GM18951 (cell line): ENCODE measurements around the gene ZNHIT3.
A peak's percentile ranks its signal among the peaks of the same experiment; 100 is the strongest.
"Not testable (repeated sequence)": the region's sequence is repeated elsewhere in the genome, so short reads cannot be mapped to it uniquely, and the experiment has no call there.

ENCODE experiments used
- POLR2A ChIP-seq: IDR thresholded peaks from 4 replicates; pipeline ENCODE4 v1.6.1; 2011; ENCODE audit warnings: mild to moderate bottlenecking; ENCODE audit not compliant: insufficient read length, insufficient read depth; ENCODE audit errors: extremely low read depth
- in situ Hi-C: fragments of 300-500 bp; cut with MboI; formaldehyde crosslinking; loops from one replicate; pipeline ENCODE4 v1.12.0; 2022; ENCODE audit warnings: low sequenced_read_pairs, mixed read lengths, inconsistent platforms; ENCODE audit not compliant: unreplicated experiment

Gene ZNHIT3

DNA sequence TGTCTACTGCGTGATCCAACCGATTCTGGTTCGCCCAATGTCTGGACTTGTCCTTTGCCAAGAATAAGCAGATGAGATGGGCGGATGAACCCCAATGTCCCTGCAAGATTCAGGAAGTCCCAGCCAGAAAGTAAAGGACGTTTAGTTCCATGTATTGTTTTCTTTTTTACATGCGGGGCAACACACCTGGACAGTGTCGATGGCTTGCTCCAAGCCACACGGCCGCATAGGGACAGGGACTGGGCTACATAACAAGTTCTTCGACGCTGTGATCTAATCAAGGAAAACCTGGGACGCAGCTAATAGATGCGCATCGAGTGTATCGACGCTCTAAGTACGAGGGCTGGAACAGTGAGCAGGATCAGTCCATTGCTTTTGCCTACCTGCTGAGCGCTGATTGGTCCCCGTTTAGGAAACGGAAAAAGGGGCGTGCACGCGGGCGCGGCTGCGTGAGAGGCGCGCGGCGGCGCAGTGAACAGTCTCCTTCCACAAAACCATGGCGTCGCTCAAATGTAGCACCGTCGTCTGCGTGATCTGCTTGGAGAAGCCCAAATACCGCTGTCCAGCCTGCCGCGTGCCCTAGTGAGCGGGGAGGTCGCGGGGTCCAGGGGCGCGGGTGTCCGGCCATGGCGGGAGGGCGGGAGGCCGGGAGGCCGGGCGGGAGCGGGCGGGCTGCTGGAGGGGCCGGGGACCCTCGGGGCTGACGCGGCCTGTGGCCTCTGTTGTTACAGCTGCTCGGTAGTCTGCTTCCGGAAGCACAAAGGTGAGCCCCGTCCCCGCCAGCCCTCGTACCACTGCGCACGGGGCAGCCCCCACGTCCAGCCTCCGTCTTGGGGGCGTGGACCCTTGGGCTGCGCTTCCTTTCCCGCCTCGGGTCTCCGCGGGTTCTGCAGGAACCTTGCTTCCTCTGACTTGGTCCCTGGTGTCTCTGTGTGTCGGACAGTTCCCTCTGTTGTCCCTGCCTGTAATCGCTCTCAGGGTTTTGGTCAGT, at the start of gene ZNHIT3:
ZNHIT3 (plus strand) TSS at position 478 of the 991 bp plus-strand sequence; CDS start at position 497, 19 bp downstream.
- TF ChIP-seq POLR2A: peak; percentile 86
- in situ Hi-C loops: loop anchor here (25.0 kb wide), 2 partner anchors 274 to 524 kb away; partner anchors contain the start of gene CCL4L2

DNA sequence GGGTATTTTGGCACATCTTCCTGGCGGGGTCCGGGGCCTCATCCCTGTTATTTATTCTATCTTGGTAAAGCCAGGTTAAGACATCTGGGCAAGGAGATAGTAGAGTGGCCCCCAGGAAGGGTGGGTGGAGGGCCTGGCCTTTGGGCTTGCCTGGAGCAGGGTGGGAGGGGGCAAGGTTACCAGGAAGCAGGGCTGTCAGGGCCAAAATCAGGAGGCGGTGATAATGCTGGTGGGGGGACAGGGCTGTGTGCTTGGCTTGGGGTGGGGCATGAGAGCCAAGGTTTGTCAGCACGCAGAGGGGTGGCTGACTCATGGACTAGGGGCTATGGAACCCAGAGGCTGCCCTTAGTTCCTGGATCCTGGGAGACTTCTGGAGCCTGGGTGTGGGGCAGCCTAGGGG, 44.7 kb upstream of the ZNHIT3 start:
- in situ Hi-C loops: not testable (repeated sequence)

DNA sequence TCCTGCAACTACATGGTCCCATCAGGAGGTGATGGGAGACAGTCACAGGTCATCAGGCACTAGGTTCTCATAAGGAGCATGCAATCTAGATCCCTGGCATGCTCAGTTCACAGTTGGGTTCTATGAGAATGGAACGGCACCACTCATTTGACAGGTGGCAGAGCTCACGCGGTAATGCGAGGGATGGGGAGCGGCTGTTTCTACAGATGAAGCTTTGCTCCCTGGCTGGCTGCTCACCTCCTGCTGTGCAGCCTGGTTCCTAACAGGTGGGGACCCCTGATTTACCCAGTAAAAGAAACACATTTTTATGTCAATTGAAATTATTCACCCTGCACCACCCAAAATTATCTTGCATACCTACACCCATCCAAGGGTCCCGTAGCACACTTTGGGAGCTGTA, 42.7 kb upstream of the ZNHIT3 start:
- no peak for TF ChIP-seq POLR2A
- in situ Hi-C loops: no loop called here

DNA sequence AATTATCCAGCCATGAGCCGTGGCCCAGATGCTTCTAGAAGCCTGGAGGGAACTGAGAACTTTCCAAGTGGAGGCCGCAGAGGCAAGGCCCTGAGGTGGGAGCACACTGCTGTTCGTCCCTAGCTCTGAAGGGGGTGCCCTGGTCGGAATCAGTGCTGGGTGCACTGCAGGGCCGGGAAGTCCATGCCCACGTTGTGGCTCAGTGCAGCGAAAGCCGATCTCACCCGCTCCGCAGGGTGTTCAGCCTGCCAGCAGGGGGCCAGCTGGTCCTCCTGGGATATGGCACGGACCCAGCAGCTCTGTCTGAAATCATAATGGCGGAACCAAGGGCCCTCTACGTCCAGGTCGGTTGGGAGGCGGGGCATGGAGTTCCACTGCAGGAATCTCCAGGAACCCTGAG, 36.5 kb upstream of the ZNHIT3 start:
- in situ Hi-C loops: loop anchor here (25.0 kb wide), 1 partner anchor 1737 kb away; the partner anchor contains the start of gene TBC1D3

DNA sequence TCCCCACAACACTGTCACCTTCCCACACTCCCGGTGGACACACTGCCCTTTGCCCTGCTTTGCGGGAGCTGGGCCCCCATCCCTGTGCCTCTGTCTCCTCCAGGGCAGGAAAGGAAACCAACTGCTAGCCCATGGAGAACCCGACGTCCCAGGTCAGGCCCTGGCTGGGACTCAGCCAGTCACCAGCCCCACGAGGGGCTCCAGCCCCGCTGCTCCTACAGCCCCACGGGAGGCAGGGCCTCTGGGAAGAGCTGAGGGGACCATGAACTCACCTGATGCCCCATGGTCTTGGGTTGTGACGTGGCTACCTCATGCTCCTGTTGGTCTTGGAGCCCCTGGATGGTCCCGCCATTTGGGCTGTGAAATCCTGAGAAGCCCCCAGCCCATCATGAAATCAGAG, 33.6 kb upstream of the ZNHIT3 start:
- in situ Hi-C loops: loop anchor here (25.0 kb wide), 1 partner anchor 1734 kb away; the partner anchor contains the start of gene TBC1D3

DNA sequence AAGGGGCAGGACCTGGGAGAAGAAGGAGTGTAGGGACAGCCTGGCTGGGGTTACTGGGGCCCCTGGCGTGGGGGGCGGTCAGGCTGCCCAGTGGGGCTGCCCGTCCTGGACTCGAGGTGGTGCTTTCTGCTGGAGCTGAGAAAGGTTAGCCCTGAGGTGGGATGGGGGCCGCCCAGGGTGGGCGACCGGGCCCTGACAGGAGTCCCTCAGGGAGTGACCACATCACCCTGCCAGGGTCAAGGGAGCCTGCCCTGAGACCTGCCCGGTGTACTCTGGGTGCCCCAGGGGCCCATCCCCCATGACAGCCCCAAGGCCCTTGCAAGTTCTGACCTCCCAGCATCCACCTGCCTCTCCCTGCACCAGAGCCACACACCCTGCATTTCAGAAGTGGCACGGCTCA, 28.8 kb upstream of the ZNHIT3 start:
- in situ Hi-C loops: loop anchor here (25.0 kb wide), 1 partner anchor 1730 kb away; the partner anchor contains the start of gene TBC1D3

DNA sequence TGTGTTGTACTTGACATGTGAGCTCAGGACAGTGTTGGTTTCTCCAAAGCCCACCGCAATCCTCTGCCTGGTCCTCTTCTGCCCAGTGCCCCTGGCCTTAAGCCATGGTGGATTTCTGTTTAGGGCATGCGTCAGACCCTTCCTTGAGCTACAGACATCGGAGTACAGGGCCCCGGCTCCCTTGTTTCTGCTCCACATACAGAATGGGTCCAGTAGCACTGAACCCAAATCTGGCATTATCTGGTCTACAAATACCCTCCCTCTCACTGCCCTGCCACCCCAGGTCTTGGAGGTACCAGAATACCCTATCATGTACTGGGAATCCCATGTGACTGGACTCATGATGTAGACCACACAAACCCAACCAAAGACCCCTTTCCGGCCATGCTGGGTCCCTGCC, 27.4 kb upstream of the ZNHIT3 start:
- in situ Hi-C loops: loop anchor here (25.0 kb wide), 1 partner anchor 1728 kb away; the partner anchor contains the start of gene TBC1D3
- TF ChIP-seq POLR2A: no peak

DNA sequence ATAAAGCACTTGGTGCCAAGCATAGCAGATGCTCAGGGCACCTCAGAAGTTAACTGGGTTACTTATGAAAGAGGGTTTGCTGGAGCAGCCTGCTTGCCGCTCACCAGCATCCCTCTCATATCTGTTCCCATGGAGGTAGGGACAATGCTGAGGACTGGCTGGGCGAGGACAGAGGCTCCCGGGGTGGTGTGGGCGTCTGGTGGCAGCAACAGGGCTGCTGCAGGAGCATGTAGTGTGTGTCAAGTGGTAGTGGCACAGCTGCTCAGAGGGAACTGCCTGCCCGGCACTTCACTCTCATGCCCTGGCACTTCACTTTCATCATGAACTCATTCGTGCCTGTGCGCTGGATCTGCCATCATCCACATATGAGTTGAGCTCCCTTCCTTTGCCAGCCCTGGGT, 26.9 kb upstream of the ZNHIT3 start:
- in situ Hi-C loops: loop anchor here (25.0 kb wide), 1 partner anchor 1728 kb away; the partner anchor contains the start of gene TBC1D3
- TF ChIP-seq POLR2A: no peak

DNA sequence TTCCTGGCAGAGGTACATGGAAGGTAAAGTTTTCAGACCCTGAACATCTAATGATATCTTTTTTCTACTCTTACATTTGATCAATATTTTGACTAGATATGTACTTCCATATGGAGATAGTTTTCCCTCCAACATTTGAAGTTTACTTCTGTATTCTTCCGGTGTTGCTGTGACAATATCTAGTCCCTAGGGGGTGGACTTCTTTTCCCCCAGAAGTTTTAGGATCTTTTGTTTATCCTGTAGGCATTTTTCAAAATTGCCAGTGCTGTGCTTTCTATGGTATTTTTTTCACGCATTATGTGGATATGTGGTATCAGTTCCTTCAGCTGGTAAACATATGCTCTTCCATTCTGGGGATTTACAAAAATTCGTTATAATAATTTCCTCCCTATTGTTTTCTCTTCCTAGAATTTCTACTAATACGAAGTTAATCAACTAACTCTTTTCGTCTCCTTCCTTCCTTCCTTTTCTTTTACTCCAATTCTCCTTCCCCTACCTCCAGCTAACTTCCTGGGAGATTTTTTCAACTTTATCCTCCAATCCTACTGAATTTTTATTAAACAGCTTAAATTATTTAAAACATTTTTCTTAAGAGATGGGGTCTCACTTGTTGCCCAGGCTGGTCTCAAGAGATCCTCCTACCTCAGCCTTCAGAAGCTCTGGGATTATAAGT, 26.1 kb upstream of the ZNHIT3 start:
- no peak for TF ChIP-seq POLR2A
- in situ Hi-C loops: loop anchor here (25.0 kb wide), 1 partner anchor 1727 kb away; the partner anchor contains the start of gene TBC1D3

DNA sequence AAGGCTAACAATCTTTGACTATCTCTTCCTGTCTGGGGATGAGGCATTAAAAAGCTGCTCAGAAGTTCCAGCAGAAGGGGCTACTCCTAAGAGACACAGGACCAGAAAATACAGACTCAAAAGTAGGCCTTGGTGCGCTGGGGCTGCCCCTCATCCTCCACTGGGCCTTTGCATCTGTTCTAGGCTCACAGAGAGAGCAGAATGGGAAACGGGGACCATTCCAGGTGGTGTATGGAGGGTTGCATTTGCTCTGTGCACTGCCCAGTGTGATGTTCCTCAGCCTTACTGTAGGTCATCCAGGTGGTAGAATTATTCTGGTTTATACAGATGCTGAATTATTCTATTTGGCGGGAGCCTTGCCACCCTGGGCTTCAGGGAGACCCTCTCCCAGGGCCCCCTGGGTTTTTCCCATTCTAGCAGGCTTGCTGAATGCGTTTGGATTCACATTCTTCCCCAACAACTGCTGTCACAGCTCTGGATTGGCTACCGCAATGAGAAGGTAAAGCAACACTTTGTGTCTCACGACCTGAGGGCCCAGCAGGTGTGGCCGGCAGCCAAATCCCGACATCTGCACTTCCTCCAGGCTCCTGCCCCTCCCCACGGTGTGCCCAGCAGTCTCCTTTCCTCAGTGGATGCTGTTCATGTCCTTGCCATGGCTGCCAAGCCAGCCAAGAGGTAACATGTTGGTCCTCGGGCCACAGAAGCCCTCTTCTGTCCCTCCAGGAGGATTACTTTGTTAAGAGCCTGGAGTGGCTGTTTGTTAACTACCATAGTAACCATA, 25.0 kb upstream of the ZNHIT3 start:
- in situ Hi-C loops: loop anchor here (25.0 kb wide), 1 partner anchor 1726 kb away; the partner anchor contains the start of gene TBC1D3
- no peak for TF ChIP-seq POLR2A

DNA sequence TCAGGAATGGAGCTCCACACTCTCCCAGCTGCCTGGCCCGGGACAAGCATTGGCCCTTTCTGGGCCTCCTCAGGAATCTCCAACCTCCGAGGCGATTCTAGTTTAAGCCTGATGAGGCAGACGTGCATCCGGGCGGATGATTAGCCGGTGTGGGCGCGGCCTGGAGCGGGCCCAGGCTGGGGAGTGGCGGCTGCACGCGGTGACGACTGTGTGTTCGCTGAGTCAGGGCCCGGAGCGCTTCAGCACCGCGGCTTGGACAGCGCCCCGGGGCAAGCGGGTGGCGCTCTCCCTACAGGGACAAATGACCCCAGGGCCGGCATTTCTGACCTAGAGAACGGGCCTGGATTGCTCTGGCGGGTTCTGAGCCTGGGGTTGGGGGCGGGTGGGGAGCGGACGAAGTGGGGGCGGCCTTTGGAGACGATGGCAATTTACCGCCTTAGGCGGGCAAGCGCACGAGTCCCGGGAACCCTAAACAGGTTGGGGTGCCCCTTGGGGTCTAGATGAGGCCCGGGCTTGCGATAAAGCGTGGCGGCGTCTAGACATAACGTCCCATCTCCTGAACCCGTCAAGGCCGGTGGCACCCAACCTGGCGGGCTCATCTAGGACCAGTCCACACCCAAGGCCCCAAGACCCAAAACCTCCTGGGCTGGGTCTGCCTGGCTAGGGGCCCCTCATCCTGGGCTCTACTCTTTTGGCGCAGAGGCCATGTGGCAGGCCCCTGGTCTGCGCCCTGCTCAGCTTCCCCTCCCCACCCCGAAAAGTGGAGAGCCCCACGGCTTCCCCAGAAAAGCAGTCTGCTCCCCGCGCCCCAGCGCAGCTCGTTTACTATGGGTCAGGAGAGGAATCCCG, 22.3 kb upstream of the ZNHIT3 start:
- no peak for TF ChIP-seq POLR2A
- in situ Hi-C loops: loop anchor here (25.0 kb wide), 1 partner anchor 1723 kb away; the partner anchor contains the start of gene TBC1D3

DNA sequence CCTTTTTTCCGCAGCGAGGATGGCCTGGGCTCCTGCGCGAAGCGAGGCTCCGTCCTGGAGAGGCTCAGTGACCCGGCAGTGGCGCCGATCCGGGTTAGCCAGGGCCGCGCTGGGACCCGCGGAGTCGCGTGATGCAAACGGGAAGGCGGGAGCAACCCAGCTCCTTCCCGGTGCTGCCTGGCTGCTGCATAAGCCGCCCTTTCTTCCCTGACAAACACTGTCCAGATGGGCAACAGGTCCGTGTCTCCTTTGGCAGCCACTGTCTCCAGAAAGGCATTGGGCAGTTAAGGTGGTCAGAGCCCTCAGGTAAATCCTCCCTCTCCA, 21.8 kb upstream of the ZNHIT3 start:
- no peak for TF ChIP-seq POLR2A
- in situ Hi-C loops: loop anchor here (25.0 kb wide), 1 partner anchor 1723 kb away; the partner anchor contains the start of gene TBC1D3
